ENCODE measurements around the gene PIP5KL1.
A peak's percentile ranks its signal among the peaks of the same experiment; 100 is the strongest.

The PIP5KL1 gene

DNA sequence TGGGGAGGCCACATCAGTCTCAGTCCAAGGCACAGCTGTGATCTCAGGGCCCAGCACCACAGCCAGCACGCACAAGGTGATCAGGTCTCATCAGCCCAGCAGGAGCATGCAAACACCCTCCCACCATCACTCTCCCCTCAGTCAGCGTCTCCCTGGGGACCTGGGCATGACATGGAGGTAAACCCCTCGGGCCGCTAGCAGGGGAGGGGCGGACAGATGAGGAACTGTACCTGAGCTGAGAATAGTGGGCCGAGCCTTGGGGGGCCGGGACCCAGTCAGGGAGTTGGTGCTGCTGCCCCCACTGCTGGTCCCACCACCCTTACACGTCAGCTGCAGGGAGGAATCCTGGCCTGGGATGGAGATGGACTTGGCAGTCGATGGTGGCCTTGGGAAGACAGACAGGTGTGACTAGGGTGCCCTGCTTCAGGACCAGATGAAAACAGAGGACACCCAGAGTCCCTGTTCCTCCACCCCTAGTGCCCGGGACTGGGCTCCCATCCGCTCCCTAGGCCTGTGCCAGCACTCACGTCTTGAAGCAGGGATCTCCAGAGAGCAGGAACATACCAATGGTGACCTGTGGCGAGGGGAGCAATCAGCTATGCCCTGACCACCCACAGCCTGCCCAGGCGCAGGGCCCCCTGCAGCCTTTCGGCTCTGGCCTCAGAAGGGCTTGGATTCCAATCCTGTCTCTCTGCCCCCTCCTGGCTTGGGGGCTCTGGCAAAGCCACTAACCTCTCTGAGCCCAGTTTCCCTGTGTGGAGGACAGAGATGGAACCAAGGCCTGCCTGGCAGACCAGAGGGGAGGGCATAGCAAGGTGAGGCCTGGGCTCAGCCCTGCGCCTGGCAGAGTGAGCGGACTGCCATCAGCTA lies 17.5 kb upstream of the PIP5KL1 start:
- no peak for DNase-seq

DNA sequence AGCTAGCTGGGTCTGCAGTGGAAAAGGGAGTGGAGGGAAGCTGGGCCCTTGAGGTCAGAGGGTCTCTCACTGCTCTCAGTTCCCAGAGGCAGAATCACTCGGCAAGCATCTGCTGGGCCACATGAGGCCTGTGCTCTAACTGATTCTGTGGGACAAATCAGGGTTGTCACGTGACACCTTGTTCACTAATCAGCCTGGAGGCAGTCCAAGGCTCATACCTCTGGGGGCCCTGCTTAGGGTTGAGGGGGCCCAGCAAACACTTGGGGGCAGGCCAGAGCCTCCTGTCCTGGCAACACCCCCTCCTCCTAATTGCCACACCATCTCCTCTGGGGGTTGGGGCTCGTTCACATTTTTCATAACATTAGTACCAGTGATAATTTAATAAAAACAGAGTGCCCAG lies 16.2 kb upstream of the PIP5KL1 start:
- no peak for DNase-seq

DNA sequence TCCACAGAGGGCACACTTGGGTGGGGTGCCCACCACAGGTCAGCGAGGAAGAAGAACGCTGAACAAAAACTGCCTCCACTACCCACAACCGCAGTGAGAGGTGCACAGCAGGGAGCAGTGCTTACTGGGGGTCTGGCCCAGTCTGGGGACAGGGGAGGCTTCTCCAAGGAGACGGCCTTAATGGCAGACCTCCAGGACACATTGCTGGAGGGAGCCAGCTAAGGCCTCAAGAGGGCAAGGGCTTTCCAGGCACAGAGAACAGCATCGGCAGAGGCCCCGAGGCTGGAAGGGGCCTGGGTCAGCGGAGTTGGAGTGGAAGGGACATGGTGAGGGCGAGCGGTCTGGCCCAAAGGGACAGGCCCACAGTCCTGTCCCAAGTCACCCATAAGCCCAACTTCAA lies 15.4 kb upstream of the PIP5KL1 start:
- no peak for DNase-seq

DNA sequence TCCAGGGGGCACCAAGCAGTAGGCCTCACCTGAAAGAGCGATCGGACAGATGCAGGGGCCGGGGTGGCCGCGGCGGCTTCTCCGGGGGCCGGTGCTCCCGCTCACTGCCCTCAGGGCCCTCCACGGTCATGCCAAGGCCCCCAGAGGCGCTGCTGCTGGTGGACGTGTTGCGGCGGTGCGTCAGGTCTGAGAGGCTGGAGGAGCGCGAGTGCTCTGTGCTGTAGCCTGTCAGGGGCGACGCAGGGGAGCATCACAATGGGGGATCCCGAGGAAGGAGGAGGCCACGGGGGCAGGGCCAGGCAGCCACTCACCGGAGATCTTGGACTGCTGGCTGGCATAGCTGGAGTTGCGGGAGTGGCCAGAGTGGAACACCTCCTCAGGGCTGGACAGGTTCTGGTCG lies 14.8 kb upstream of the PIP5KL1 start:
- no peak for DNase-seq

DNA sequence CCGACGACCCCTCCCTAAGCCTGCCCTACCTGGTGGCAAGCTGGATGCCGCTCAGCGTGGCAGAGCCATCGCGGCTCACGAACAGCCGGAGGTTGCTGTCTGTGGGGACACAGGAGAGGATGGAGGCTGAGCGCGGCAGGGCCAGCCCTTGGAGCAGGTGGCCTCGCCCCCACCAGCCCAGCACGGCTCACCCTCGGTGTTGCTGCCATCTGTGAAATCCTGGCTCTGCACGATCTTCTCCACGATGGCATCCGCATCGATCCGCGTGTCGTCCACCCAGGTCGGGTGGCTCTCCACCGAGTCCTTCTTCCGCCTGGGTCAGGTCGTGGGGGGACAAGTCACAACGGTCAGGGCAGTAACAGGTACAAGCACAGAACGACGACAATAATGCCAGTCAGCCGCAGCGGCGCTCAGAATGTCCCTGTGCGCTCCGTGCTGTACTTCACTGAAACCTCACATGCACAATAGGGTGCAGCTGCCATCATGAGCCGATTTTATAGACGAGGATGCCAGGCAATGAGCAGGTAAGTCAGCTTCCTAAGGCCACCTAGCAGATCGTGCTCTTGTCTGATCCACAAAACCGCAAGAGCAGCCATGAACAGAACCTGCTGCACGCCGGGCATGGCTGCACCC lies 14.1 kb upstream of the PIP5KL1 start:
- DNase-seq: no peak

DNA sequence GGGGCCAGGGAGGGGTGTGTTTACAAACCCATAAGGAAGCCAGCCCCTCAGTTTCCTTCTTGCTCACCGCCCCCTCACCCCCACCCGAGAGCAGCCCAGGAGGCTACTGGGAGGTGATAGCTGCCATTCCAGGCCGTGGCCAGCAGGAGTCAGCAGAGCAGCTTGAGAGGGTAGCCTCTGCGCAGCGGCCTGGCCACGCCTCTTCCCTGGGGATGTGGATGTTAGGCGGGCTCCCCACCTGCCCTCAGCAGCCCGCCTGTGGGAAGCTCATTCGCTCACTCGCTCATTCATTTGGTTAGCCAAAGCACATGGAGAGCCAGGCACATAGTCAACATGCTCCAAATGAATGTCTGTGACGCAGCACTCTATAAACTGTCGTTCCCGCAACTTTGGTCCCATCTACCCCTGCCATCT lies 13.2 kb upstream of the PIP5KL1 start:
- DNase-seq: peak; percentile 92

DNA sequence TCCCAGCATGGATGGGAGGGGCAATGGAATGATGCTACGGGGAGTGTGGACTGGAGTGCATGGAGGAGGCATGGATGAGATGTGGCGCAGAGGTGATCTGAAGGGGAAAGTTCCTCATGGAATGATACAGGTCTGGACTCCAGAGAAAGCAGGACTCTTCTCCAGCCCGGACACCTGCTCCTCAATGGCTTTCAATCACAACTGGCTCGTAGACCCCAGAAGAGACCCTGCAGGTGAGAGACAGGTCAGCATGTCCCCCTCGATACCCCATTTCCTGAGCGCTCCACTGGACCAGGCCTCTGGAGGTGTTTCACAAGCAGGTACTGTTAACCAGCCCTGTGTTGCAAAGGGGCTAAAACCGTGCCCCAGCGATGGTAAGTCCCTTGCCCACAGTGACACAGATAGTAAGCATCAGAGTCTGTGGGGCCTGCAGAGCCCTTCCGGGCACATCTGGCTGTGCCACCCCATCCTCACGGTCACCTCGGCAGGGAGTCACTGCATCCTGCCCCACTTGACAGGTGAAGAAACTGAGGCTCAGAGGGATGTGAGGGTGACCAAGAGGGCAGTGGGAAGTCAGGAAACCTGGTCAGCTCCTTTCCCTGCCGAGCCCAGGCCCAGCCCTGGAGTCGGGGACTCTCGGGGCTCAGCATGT lies 12.6 kb upstream of the PIP5KL1 start:
- no peak for DNase-seq

DNA sequence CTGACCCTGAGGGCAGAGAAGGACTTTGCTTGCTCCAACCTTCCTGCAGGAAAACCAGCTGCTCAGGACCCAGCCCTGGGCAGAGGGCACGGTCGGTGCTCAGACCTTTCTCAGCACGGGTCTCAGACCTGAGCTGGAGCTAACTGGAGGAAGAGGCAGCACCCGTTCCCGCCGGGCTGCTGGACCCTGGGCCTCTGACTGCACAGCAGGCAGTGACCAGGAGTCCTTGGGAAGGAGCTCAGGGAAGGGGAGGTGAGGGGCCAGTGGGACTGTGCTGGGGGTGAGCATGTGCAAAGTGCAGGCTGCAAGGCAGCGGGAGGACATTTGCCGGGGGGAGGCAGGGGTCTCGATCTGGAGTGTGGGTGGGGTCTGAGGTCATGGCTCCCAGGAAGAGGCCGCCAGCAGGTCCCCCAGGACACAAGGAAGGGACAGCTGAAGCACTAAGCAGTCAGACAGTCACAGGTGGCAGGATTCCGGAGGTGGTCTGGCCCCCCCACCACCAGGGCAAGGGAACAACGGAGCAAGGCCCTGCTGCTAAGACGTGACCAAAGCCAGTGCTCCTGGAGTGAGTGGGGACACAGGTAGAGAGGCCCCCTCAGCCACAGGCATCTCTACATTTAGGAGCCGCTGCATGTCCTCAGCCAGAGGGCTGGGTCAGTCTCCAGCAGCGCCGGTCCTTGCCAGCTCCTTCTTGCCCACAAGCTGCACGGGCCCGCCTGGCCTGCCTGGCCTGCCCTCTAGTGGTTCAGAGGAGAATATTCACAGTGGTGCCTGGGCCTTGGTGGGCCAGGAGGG lies 11.8 kb upstream of the PIP5KL1 start:
- peak; percentile 83 for DNase-seq

DNA sequence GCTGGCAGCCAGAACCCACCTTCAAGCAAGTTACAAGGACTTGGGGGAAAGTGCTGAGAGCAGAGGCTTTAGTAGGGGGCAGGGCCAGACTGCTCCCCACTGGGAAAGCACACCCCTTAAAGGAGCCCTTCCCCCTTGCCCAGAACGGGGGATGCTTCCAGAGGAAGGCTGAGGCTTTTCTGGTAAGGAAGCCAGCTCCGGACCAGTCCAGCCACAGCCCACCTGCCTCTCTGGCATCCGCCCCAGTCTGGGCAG lies 11.3 kb upstream of the PIP5KL1 start:
- DNase-seq: no peak

DNA sequence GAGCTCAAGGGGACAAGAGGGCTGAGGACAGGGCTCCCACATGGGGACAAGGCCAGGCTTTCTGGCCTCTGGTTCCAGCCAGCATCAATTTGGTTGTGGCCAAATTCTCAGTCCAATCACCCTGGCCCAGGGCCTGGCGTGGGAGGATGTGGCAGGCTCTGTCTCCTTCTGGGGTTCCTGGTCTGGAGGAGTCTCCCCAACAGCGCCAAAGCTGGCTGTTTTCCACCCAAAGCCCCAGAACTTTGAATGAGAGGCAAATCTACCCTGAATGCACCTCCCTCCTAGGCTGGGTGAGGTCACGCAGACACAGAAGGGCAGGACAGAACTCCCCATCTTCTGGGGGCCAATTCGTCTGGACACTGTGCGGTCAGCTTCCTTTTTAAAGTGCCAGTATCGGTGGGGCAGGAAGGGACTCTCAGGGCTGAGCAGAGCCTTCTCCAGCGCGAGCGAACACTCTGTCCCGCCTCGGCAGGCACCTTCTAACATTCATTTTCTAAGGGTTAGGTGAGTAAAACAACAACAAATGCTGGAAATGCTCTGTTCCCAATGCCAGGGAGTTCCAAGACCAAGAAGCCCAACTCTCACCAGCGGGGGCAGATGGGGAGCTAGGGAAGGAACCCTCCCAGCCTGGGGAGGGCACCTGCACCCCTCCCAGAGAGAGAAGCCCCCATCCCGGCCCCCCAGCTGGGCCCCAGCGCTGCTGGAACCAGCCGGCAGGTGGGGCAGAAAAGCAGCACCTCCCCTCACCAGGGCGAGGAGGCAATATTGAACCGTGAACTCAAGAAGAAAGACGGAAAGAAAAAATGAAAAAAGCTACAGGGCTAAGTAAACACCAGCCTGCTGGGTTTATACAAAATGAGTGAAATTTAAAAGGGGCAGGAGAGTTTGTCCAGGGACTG lies 10.7 kb upstream of the PIP5KL1 start:
- no peak for DNase-seq

DNA sequence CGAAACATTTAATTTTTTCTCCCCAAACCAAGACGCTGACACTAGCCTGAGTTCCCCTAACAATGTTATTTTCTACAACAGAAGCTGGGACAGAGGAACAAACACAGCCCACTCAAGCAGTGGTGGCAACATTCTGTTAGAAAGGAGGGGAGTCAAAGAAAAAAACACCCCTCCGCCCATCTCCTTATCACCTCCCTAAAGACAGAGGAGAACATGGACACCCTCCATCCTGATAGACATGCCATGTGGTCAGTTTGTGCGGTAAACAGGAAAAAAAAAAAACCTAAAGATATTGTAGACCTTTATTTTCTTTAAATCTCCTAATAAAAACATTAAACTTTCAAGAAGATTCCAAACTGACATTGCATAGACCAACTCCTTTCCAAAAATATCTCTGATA lies 10.0 kb upstream of the PIP5KL1 start:
- no peak for DNase-seq

DNA sequence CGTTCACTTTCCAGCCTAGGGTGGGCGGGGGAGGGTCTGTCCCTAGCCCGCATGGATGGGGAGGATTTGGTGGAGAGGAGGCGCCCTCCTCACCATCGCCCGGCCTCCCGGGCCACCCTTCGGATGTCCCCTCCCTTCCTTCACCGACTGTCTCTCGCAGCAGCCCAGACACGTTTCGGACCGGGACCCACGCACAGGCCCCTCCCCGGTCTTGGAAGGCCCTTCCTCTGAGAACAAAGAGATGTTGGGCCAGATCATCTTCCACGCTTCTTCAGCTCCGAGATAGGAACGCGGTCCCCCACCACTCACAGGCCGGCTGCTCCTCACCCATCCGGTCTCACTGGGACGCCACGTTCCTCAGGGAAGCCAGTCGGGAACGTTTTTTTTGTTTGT lies 7.7 kb upstream of the PIP5KL1 start:
- DNase-seq: no peak

DNA sequence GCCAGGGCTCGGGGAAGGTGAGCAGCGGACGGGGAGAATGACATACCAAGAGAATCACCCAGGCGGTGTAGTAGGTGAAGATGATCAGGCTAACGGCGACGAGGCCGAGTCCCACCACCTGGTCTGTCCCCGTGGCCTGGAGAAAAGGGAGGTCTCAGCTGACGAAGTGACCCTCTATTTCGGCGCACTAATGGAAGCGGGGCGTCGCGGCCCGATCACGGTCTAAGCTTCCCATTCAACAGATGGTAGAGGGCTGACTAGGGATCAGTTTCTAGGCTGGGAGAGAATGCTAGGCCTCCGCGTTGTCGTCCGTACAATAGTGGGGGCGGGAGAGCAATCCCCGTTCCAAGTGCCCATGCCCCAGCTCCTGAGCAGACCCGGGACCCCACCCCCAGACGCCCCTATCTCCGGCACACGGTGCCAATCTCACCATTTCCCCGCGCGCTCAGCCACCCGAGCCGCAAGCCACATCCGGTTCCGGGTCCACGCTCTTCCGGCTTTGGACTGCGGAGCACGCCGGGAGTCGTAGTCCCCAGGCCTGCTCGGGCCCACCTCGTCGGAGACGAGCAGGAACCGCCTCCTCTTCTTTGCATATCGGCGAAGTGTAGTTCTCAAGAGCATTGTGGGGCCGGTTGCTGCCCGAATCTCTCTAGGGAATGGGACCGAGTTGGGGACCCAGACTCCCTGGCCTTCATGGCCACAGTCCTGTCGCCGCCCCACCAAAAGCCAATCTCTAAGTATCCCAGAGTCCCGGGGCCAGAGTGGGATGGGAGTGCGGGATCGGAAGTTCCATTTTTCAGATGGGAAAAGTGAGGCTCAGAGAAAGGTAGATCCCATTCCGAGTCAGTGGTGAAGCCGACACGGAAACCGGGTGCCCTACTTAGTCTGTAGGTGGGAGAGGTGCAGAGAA lies 7.1 kb upstream of the PIP5KL1 start, which contains the start of gene DPM2:
Gene DPM2, minus strand, starts transcription at position 467 of the 910 bp plus-strand sequence. Its CDS starts 34 bp downstream, at position 433.
- DNase-seq: peak; percentile 92

DNA sequence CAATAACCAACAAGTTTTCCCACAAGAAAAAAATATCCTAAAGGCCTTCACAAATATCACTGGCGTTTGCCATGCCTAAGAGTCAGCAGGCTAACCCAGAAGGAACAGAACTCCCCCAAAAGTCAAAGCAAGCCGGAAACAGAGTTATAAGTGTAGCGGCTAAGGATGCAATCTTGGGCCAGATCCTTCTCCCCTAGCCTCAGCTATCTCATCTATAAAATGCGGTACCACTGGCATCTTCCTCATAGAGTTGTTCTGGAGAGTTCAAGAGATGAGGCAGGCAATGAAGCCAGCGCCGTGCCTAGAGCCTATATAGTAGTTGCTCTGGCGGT lies 6.4 kb upstream of the PIP5KL1 start:
- DNase-seq: no peak

DNA sequence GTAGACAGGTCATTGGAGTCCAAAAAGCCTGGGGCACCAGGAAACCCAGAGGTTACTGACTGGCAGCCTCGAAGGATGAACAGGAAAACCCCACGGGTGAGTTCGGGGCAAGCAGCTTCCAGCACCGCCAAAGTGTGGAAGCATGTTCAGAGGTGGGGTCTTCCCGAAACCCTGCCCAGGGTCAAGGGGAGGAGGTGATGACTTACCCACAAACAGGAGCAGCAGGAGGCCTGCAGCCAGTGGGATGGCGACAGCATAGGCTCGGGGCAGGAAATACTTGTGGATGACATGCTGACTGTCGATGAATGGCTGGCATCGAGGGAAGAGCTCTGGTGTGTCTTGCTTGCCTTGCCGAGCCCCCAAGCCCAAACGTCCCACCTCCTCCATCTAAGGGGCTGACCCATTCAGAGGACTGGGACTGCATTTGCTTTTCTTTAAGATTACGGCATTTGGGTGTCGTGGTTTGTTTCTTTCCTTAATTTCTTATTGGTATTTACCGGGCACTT lies 5.8 kb upstream of the PIP5KL1 start:
- no peak for DNase-seq

DNA sequence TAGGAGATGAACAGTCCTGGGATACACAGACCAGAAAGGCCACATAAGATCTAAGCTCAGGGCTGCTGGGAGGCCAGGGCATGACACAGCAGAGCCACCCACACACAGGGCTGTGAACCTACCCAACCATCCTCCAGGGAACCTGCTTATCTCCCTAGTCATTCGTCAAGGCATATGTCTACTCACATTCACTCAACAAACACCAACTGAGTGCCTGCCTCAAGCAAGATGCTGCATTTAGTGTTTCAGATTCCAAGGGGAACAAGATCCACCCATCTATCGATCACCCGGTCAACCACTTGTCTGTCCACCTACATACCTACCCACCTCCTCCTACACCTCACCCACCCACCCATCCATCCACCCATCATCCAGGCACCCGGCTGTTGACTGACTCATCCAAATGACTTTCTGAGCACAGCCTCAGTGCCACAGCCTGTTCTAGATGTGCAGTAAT lies 5.2 kb upstream of the PIP5KL1 start:
- no peak for DNase-seq

DNA sequence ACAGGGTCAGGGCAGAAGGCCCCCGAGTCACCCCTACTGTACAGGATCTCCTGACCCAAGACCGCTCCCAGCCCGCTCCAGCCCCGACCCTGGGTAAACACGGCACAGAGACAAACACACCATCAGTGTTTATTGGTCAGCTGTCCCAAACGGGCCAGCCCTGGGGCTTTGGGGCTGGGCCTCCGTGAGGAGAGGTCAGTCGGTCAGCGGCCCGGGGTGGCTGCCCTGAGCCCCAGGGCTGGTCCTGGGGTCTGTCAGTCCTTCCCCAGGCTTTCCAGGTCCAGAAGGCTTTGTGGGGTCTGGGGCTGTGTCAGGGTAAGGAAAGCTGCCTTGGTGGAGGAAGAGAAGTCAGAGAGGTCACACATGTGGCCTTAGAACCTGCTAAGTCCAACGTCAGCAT lies 4.4 kb upstream of the PIP5KL1 start:
- no peak for DNase-seq

DNA sequence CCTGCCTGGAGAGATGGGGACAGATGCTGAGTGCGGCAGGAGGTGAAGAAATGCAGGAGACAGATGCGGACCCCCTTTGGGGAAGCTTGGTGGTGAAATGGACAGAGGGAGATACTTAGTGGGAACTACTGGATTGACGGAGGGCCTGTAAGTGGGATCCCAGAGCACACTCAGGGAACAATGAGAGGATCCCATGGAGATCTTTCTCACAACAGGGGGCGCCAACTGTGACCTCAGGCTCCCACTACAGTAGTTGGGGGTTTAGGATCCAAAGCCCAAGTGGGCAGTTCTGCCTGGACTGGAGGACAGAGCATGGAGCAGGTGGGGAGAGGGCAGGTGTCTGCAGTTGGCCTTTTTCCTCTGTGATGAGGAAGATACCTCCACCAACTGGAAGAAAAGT lies 3.7 kb upstream of the PIP5KL1 start:
- no peak for DNase-seq

DNA sequence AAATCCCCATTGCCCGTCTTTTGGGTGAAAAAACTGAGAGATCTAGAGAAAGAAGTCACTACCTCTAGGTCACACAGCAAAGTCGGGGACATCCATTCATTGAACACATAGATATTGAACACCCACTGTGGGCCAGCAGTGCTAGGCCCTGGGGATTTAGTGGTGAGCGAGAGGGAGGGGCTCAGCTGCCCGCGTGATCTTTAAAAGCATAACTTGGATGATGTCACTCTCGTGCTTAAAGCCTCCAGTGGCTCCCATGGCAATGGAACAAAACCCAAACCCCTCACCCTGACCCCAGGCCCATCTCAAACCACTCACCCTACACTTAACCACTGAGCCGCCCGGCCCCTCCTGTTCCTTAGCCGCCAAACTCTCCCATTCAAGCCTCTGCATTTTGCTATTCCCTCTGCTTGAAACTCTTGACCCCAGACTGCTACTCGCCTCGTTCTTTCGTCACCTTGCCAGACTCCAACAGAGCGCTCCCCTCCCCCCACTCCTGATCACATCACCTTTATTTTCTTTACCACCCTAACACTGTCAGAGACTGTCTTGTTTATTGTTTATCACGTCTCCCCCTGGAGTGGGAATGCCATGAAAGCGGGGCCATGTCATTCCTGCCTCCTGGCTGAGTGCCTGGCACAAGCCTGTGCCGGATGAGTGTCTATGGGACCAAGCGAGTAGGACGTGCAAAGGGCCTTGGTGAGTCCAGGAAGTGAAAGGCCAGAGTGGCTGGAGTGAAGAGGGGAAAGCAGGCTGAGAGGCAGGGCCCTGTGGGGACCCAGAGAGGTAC lies 710 bp upstream of the PIP5KL1 start:
- peak; percentile 75 for DNase-seq

DNA sequence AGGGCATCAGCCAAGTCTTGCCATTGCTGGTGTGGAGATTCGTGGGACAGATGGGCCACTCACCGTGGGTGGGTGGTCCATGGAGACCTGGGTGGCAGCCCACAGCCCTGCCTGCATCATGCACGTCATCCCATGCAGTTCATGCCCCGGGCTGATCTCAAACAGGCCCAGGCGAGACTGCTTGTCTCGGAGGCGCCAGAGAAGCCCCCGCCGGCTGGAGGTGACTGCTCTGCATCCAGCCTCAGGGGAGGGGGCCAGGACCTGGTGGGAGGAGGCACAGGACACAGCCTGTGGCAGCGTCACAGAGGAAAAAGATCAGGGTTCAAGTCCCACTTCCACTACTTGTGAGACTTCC lies 975 bp downstream of the PIP5KL1 start:
- no peak for DNase-seq

Data from islet precursor cell (in vitro differentiated cells).